ENCODE data around the gene SPEM2.

Gene SPEM2

DNA sequence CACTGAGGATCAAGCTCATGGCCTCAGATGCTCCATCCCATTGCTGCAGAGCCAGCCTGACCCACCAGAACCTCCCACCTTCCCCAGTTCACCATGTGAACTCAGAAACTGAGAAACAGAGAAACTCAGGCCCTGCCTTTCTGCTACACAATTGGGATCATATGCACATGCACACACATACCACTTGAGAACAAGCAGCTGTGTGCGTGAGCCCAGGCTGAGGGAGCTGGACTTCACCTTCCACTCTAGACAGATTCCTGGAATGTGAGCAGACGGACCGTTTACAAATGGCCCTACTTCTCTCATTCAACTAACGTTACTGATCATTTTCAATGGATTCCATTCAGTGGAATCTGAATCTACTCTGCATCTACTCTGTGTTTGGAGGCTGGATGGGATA lies 1.7 kb upstream of the SPEM2 start:
- DNase-seq = no peak

DNA sequence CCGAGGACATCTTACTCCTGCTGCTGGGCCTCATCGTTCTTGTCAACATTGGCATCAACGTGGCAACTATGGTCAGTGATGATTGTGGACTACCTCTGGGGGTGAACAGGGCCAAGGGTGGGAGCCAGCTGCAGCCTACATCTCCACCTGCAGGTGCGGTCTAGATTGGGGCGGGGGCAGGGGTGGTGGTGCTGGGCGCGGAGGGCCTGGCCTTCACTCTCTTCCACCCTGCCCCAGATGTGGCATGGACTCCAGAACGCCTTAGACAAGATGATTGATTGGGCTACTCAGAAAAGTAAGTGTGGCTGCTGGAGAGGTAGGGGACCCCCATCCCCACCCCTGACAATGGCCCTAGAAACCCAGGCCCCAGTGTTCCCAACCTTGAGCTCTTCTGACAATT lies 340 bp downstream of the SPEM2 start:
- DNase-seq = no peak

DNA sequence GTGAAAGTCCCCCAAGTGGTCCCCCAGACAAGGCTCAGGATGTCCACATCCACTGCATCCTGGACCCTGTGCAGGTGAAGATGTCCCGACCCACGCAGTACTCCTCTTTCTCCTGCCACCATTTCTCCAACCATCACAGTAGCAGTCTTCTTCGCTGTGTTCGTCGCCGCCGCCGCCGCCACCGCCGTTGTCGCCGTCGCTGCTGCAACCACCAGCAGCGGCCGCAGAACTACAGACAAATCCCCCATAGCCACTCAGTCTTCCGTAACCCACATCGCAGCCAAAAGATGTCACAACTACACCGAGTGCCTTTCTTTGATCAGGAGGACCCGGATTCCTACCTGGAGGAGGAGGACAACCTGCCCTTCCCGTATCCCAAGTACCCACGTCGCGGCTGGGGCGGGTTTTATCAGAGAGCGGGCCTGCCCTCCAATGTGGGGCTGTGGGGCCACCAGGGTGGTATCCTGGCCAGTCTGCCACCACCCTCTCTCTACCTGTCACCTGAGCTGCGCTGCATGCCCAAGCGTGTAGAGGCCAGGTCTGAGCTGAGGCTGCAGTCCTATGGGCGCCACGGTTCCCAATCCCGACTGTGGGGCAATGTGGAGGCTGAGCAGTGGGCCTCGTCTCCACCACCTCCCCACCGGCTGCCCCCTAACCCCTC lies 917 bp downstream of the SPEM2 start:
- no peak for DNase-seq

DNA sequence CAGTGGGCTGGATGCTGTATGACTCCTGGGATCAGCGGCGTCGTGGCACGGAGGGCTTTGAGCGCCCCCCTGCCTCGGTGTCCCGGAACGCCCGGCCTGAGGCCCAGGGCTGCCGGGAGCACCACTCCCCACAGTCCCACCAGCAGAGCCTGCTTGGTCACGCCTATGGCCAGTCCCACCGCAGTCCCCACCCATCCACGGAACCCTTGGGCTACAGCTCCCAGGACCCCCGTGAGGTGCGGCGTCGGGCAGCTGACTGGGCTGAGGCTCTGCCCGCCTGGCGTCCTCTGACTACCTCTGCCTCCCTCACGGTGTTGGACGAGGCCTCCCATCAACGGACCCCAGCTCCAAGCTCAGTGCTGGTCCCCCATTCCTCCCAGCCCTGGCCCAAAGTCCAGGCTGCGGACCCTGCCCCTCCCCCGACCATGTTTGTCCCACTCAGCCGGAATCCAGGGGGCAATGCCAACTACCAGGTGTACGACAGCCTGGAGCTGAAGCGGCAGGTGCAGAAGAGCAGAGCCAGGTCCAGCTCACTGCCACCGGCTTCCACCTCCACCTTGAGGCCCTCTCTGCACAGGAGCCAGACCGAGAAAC lies 1.6 kb downstream of the SPEM2 start:
- DNase-seq = no peak

DNA sequence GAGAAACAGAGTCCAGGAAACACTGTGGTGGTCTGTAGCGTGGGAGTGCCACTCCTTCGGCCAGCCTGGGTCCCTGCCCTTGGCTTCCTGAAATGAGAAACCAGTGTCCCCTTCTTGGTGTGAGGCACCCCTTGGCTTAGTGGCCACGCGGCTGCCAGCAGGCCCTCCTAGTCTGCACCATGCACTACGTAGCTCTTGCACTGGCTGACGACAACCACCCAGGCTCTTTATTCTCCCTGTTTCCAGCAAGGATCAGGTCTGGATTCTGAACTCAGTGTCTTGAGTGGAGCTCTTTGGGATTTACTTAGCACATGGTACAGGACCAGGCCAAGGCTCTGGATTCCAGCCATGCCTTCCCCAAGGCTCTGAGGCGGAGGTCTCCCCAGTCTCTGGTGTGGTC lies 2.1 kb downstream of the SPEM2 start:
- no peak for DNase-seq

DNA sequence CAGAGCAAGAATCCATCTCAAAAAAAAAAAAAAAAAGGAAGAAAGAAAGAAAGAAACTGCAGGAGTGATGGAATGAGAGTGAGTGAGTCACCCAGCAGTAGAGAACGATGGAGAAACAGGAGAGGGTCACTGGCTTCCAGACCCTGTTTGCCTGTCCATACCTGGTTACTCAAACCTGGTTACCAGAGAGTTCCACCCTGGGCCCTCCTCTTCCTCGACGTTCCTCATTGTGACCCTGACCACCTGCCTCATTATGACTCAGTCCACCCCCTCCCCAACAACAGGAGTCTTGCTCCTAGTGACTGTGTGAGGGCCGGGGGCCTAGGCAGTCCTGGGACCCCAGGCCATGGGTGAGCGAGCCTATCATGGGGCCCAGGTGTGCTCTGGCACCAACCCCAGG lies 3.1 kb downstream of the SPEM2 start, which contains the start of gene SPEM3:
Gene SPEM3 (plus strand): TSS at position 301 of the 400 bp plus-strand sequence. CDS start 46 bp downstream, at position 347.
- no peak for DNase-seq

DNA sequence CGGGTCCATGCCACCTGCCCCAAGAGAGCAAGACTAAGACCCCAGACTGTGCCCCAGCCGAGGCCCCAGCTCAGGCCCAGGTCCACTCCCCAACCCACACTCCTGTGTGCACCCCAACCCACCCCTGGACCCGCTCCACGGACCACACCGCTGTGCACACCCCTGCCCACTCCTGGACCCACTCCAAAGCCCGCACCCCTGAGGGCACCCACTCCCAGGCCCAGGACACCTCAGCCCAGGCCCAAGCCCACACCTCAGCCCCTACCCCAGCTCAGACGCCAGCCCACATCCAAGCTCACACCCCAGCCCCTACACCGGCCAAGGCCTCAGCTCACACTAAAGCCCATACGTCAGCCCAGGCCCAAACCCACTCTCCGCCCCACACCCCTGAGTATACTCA lies 4.3 kb downstream of the SPEM2 start:
- no peak for DNase-seq

DNA sequence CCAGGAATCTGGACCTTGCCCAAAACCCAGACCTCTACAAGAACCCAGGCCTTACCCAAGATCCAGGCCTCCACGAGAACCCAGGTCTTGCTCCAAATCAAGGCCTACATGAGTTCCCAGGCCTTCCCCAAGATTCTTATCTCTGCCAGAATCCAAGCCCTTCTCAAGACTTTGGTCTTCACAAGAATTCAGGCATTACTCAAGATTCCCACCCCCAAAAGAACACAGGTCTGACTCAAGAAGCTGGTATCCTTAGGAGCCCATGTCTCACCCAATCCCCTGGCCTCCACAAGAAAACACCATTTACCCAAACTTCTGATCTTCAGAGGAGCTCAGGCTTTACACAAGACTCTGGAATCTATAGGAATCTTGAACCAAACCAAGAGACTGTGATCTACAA lies 5.8 kb downstream of the SPEM2 start:
- no peak for DNase-seq

DNA sequence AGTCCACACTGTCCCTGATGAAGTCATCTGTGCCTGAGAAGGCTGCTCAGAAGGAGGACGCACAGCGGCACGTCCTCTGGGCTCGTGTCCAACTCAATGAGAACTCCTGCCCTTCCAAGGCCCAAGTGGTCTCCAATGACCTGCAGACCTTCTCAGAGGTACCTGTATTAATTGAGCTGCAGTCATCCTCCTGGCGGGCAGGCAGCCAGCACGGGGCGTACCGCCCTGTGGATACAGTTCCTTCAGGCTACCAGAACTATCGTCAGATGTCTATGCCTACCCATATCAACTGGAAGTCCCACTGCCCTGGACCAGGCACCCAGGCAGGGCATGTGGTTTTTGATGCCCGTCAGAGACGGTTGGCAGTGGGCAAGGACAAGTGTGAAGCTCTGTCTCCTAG lies 6.9 kb downstream of the SPEM2 start:
- DNase-seq = no peak

DNA sequence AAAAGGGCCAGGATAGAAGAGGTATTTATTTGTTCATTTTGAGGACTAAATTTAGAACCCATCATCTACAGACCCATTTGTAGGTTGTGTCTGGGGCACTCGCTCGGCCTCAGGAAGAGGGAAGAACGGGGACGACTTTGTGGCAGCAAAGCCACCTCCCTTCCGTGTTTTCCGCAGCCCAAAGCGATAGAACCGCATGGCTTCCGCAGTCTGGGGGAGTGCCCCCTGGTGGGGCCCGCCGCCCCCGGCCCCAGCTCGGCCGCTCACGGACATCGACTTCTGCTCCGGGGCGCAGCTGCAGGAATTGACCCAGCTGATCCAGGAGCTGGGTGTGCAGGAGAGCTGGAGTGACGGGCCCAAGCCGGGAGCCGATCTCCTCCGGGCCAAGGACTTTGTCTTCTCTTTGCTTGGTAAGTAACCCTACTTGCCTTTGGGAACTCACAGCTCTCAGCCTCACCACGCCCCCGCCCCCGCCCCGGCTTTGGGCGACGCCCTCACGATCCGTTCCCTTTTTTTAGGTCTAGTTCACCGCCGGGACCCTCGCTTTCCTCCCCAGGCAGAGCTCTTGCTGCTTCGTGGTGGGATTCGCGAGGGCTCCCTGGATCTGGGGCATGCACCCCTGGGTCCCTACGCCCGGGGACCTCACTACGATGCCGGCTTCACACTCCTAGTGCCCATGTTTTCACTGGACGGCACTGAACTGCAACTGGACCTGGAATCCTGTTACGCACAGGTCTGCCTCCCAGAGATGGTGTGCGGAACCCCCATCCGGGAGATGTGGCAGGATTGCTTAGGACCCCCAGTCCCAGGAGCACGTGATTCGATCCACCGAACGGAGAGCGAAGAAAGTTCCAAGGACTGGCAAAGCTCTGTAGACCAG lies 10.5 kb downstream of the SPEM2 start:
- no peak for DNase-seq

DNA sequence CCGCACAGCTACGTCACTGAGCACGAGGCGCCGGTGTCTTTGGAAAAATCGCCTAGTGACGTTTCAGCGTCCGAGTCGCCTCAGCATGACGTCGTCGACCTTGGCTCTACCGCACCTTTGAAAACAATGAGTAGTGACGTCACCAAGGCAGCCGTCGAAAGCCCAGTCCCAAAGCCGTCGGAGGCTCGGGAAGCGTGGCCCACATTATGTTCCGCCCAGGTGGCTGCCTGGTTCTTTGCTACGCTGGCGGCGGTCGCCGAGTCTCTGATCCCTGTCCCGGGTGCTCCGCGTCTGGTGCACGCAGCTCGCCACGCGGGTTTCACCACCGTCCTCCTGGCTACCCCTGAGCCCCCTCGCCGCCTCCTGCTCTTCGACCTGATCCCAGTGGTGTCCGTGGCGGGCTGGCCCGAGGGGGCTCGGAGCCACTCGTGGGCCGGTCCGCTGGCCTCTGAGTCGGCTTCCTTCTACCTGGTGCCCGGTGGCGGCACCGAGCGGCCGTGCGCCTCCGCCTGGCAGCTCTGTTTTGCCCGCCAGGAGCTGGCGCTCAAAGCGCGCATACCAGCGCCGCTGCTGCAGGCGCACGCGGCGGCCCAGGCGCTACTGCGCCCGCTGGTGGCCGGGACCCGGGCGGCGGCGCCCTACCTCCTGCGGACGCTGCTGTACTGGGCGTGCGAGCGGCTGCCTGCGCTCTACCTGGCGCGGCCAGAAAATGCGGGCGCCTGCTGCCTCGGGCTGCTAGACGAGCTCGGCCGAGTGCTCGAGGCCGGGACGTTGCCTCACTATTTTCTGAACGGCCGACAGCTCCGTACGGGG lies 11.3 kb downstream of the SPEM2 start:
- peak; percentile 78 for DNase-seq

DNA sequence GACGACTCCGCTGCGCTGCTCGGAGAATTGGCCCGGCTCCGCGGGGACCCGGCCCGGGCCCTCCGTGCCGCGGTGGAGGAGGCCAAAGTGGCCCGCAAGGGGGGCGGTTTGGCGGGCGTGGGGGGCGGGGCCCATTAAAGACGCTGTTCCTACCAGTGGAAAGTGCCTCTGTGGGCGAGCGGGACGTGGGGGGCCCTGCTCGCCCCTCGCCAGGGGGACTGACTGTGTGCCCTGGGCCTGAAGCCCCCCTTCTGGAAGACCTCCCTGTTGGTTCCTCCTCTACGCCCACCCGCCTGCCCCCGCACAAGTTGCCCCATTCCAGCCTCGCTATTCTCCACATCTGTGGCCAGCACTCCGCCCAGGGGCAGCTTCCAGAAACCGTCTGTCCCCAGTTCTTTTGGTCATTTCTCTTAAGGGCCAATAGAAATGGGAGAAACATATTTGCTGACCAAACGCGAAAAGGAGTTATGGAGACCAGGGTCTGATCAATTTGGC lies 12.0 kb downstream of the SPEM2 start:
- no peak for DNase-seq

DNA sequence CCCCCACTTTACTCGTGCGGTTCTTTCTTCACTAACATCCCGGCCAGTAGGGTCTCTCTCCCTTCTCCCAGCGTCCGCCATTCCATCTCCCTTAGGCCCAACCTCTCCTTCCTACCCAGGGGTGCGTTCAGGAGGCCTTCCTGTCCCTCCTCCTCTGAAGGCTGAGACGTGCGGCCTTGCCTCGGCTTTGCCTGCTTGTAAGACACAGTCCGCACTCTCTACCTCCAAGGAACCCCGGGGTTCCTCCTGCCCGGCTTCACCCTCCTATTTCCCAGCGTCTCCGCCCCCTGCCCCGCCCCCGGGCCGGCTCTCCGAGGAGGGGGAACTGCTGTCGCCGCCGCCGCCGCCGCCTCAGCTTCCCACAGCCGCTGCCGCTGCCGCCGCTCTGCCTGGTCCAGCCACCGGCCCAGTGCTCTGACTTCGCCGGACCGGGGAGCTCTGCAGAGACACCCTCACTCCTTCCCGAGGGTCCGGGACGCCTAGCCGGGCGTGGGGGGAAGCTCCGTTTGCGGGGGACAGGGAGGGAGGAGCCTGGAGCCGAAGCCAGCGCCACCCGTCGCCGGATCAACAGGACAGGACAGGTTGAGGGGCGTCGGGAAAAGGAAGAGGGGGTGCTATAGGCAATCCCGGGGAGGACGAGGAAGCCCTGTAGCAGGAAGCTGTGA lies 12.7 kb downstream of the SPEM2 start:
- DNase-seq = peak; percentile 70

DNA sequence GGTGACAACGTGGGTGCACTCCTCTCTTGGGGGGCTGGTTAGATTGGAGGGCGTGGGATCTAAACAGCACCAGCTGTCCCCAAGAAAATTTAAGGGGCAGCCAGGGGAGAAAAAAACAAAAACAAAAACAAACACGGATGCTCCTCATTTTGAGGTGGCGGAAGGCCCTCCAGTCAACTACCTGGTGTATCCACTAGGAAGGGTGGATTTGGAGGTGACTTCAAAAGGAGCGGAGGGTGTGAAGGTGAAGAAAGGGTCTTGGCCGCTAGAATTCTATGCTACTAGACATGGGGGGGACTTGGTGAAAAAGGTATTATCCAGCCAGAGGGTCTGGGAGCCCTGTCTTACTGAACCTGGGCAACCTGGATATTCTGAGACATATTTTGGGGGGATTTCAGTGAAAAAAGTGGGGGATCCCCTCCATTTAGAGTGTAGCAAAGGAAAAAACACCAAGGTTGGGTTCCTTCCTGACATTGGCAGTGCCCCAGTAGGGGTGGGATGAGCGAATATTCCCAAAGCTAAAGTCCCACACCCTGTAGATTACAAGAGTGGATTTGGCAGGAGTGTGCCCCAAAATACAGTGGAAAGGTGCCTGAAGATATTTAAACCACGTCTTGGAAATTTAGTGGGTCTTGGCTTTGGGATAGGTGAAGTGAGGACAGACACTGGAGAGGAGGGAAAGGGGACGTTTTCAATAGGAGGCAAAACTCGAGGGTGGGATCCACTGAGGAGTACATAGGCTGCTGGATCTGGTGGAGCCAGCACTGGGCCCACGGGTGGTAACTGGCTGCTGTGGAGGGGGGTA lies 13.4 kb downstream of the SPEM2 start:
- DNase-seq = no peak

DNA sequence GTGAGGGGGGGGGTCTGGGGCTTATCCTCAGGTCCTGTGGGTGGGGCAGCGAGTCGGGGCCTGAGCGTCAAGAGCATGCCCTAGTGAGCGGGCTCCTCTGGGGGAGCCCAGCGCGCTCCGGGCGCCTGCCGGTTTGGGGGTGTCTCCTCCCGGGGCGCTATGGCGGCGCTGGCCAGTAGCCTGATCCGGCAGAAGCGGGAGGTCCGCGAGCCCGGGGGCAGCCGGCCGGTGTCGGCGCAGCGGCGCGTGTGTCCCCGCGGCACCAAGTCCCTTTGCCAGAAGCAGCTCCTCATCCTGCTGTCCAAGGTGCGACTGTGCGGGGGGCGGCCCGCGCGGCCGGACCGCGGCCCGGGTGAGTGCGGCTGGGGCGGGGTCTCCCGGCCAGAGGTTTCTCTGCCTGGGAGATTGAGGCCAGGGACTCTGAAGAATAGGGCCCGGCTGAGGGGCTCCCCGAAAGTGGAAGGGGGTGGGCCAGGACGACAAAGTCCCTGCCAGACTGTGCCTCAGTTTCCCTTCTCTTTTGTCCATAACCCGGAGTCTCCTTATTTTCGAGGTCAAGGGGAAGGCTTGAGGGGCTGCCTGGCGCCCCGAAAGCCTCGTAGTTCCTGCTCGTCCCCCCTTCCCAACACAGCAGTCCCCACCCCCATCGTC lies 14.2 kb downstream of the SPEM2 start, which contains the start of gene FGF11:
Gene FGF11 (plus strand): TSS at position 51 of the 651 bp plus-strand sequence. CDS start 109 bp downstream, at position 160.
- DNase-seq = no peak

DNA sequence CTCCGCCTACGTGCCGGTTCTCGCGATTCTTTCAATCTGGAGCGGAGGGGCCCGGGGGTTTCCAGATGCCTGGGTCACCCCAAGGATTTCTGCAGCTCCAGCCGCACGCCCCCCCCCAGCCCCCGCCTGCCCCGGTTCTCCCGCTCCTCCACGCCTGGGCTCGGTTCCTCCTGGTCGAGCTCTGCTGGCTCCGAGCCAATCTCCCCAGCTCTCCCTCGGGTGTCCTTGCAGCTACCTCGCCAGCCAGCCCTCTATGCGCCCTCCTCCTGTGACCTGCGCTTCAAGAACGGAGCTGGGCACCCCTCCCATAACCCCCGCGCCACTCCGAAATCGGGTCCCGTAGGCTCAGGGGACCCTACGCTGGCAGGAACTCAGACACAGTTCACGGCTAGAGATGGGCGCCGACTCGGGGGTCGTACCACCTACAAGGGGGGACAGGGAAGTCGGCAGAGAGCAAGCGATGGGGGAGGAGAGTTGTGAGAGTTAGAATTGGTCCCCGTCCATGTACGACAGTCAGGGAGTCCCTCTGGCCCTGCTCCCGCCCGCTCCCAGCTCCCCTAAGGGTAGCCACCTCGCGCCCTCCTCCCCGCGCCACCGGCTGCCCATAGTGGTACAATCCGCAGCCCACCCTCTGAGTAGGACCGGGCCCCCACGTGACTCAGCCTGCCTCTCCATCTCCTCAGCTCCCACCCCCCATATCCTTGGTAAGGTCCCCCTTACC lies 14.9 kb downstream of the SPEM2 start:
- peak; percentile 77 for DNase-seq

DNA sequence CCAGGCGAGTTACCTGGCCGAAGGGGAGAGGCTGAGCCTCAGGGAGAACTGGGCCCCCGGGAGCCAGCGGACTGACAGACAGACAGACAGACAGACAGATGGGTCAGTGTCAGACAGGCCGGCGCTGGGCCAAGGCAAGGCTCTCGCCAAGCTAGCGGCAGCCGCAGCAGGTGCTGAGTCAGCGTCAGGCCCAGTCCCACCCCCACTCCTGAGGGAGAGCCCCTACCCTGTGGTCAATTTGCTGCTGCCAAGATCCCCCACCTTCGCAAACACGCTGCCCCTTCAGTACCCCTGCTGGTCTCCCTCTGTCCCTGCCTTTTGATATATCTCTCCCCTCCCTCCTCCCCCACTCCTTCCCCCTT lies 15.4 kb downstream of the SPEM2 start:
- peak; percentile 74 for DNase-seq

DNA sequence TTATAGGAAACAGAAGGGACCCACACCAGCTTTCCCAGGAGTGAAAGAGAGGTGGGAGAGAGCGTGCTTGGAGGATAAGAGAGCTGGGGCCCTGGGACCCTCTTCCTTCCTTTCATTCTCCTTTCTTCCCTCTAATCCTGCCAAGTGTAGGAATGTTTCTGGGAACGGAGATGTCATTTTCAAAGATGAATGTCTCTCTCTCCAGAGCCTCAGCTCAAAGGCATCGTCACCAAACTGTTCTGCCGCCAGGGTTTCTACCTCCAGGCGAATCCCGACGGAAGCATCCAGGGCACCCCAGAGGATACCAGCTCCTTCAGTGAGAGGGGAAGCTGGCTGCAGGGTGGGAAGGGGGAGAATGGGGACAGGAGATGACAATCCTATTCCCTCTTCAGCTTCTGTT lies 15.8 kb downstream of the SPEM2 start:
- no peak for DNase-seq

DNA sequence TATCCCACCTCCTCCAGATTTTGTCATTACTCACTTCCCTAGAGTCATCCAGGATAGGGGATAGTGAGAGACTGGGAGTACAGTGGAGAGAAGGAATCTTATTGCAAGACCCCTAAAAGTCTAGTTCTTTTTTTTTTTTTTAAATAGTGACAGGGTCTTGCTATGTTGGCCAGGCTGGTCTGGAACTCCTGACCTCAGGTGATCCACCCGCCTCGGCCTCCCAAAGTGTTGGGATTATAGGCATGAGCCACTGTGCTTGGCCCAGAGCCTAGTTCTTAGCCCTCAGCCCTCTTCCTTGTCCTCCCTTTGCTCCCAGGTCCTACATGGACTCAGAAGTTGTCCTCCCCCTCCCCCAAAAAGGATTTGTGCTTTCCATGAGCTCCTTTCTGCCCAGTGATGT lies 16.7 kb downstream of the SPEM2 start:
- no peak for DNase-seq
